Transverse colon (tissue), 4 donors: ENCODE results near the gene CHTF8. TPM values are rescaled to one million over a fixed set of nuclear protein-coding genes. Genes with fewer than 3 reads are reported as not detected.

ENCODE experiments used
- DNase-seq: peaks from one replicate; pipeline ENCODE4 v3.0.0-alpha.2; 2019
- H3K27ac ChIP-seq, 4 donors: fragments of 200-600 bp; sonication (generic); 2 replicates each; pipeline ENCODE4 v1.5.1; 2016 to 2018; ENCODE audit warnings: inconsistent platforms in 4 of 4
- H3K27me3 ChIP-seq: fragments of 200-600 bp; sonication (generic); 2 replicates; pipeline ENCODE4 v1.5.1; 2017; ENCODE audit warnings: inconsistent platforms
- H3K36me3 ChIP-seq, 4 donors: fragments of 200-600 bp; sonication (generic); 2 replicates each; pipeline ENCODE4 v1.5.1; 2017 to 2019; ENCODE audit warnings: inconsistent platforms in 4 of 4
- H3K4me1 ChIP-seq, 4 donors: fragments of 200-600 bp; sonication (generic); 2 replicates each; pipeline ENCODE4 v1.5.1; 2017 to 2020; ENCODE audit warnings: inconsistent platforms in 4 of 4
- H3K4me3 ChIP-seq, 4 donors: fragments of 200-600 bp; sonication (generic); 1 replicate in 1 of 4; 2 replicates in 3 of 4; pipeline versions ENCODE4 v1.5.1 to v1.6.1; 2017 to 2019; ENCODE audit warnings: inconsistent platforms in 4 of 4
- H3K9me3 ChIP-seq, 2 donors: fragments of 200-600 bp; sonication (generic); 2 replicates each; pipeline ENCODE4 v1.5.1; 2017 to 2019; ENCODE audit warnings: inconsistent platforms in 2 of 2
- CTCF ChIP-seq, 5 experiments: fragments of 200-600 bp in 3 of 5; fragments of 450-650 bp in 2 of 5; sonication (generic) in 3 of 5; IDR thresholded peaks; 1 replicate in 2 of 5; 2 replicates in 3 of 5; pipeline ENCODE4 v1.5.1; 2016 to 2017; ENCODE audit warnings: antibody characterized with exemption in 5 of 5, inconsistent platforms in 3 of 5, mild to moderate bottlenecking in 2 of 5, moderate library complexity in 1 of 5
- EP300 ChIP-seq: sonication (generic); formaldehyde crosslinking; IDR thresholded peaks from one replicate; pipeline ENCODE4 v1.6.1; 2017; ENCODE audit warnings: antibody characterized with exemption, low read depth
- POLR2A ChIP-seq: fragments of 450-650 bp; IDR thresholded peaks from one replicate; pipeline ENCODE4 v1.6.1; 2016; ENCODE audit warnings: antibody characterized with exemption, mild to moderate bottlenecking, moderate library complexity
- POLR2AphosphoS5 ChIP-seq, 3 donors: sonication (generic); formaldehyde crosslinking; IDR thresholded peaks; one replicate each; pipeline ENCODE4 v1.6.1; 2016; ENCODE audit warnings: antibody characterized with exemption in 3 of 3
- WGBS, 2 donors: methylation state at CpG; one replicate each; pipeline ENCODE4 v1.1.5; 2018; ENCODE audit warnings: low coverage in 1 of 2; 5-methylcytosine and 5-hydroxymethylcytosine counted together
- in situ Hi-C, 4 donors: fragments of 200-750 bp; cut with MboI; loops; one replicate each; pipeline versions ENCODE4 v1.15.0 to v1.15.1; 2017; ENCODE audit warnings: low sequenced_read_pairs in 3 of 4, low pct_ligation_motif_present in 1 of 4, low pct_unique_long_range_greater_than_20kb in 1 of 4
- intact Hi-C: fragments of 100-400 bp; cut with DNase I; formaldehyde crosslinking; loops from one replicate; pipeline ENCODE4 v1.15.1; 2023; ENCODE audit warnings: low total_unique reads
- total RNA-seq, 4 donors: library from RNA; depleted of rRNA; stranded (reverse); fragments of >200 nt; gene quantifications; one replicate each; pipeline ENCODE4 v1.1.0, GENCODE V29; 2016

Gene CHTF8
- total RNA-seq, 4 donors from 2014 or later = 49.2 to 207 (median 68.9) TPM

GRCh38 chr16:69084289-69084688, 48.1 kb downstream of the CHTF8 start:
- H3K4me3 ChIP-seq = no peak overlapping the region
- in situ Hi-C loops (loop anchor here in 1 of 4 donors (25.0 kb wide), 1 partner anchor 447 kb away; the partner anchor contains the start of gene CDH3), intact Hi-C loops (no loop called here)
- no peaks in the 10 kb centered on the region for H3K4me1 ChIP-seq
- no peaks in the 10 kb centered on the region for H3K27me3 ChIP-seq
- no peaks in the 10 kb centered on the region for H3K9me3 ChIP-seq
- no peak overlapping the region for H3K27ac ChIP-seq
- TF ChIP-seq POLR2AphosphoS5 (IDR thresholded peaks at IDR 0.05) (no peak), POLR2A (no peak), EP300 (no peak), CTCF (IDR thresholded peaks at IDR 0.05) (no peak)
- WGBS, 2 donors = 66 to 80% methylated on average over 1 to 2 of the region's 2 CpGs
- H3K36me3 ChIP-seq = no peaks in the 10 kb centered on the region
- no peak for DNase-seq

- no peak for TF ChIP-seq CTCF (IDR thresholded peaks at IDR 0.05)
- no peak for TF ChIP-seq POLR2AphosphoS5 (IDR thresholded peaks at IDR 0.05)
- no peak for TF ChIP-seq POLR2A
- no peak for TF ChIP-seq EP300
- in situ Hi-C loops = loop anchor here in 1 of 4 donors (25.0 kb wide), 1 partner anchor 446 kb away; the partner anchor contains the start of gene CDH3
- intact Hi-C loops = no loop called here
- Histone ChIP-seq H3K36me3 (no peaks in the 10 kb centered on the region), H3K4me1 (no peaks in the 10 kb centered on the region), H3K9me3 (no peaks in the 10 kb centered on the region), H3K4me3 (no peak overlapping the region), H3K27me3 (no peaks in the 10 kb centered on the region), H3K27ac (no peak overlapping the region)
- DNase-seq = no peak
- 89 to 96% methylated on average over 4 to 14 of the region's 16 CpGs for WGBS, 2 donors
Observed at GRCh38 chr16:69083306-69083941, 49.0 kb downstream of the CHTF8 start.

GRCh38 chr16:69079697-69080096, 52.7 kb downstream of the CHTF8 start:
- no peak overlapping the region for H3K4me3 ChIP-seq
- no peaks in the 10 kb centered on the region for H3K4me1 ChIP-seq
- no peak overlapping the region for H3K27ac ChIP-seq
- intact Hi-C loops (no loop called here), in situ Hi-C loops (loop anchor here in 1 of 4 donors (25.0 kb wide), 1 partner anchor 442 kb away; the partner anchor contains the start of gene CDH3)
- WGBS, 2 donors = 97 to 100% methylated on average over 2 of the region's 2 CpGs
- DNase-seq = no peak
- H3K9me3 ChIP-seq = no peaks in the 10 kb centered on the region
- H3K36me3 ChIP-seq = no peaks in the 10 kb centered on the region
- no peaks in the 10 kb centered on the region for H3K27me3 ChIP-seq
- TF ChIP-seq EP300 = no peak
- no peak for TF ChIP-seq POLR2A
- TF ChIP-seq CTCF (IDR thresholded peaks at IDR 0.05) = no peak
- TF ChIP-seq POLR2AphosphoS5 (IDR thresholded peaks at IDR 0.05) = no peak

DNA sequence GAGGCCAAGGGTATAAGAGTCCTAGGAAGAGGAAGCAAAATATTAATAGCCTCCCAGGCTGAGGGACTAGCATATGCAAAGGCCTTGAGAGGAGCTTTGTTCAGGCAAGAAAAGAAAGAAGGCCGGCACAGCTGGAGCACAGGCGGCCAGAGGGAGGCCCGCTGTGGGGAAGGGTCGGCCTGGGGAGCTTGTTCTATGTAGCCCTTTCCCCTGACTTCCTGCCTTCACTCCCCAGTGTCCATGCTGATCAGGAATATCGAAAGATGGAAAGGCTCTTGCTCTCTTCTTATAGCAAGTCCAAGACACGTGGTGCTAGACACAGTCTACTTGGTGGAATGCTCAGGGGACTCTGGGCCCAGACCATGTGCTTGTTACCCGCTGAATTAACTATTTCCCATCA, 54.3 kb downstream of the CHTF8 start:
- no peak overlapping the region for H3K4me3 ChIP-seq
- H3K9me3 ChIP-seq = no peaks in the 10 kb centered on the region
- H3K36me3 ChIP-seq = no peaks in the 10 kb centered on the region
- TF ChIP-seq CTCF (IDR thresholded peaks at IDR 0.05) = no peak
- no peak for TF ChIP-seq POLR2AphosphoS5 (IDR thresholded peaks at IDR 0.05)
- no peak for DNase-seq
- intact Hi-C loops (no loop called here), in situ Hi-C loops (loop anchor here in 1 of 4 donors (25.0 kb wide), 1 partner anchor 441 kb away; the partner anchor contains the start of gene CDH3)
- no peaks in the 10 kb centered on the region for H3K4me1 ChIP-seq
- H3K27ac ChIP-seq = no peak overlapping the region
- no peaks in the 10 kb centered on the region for H3K27me3 ChIP-seq
- 85 to 86% methylated on average over 5 to 7 of the region's 7 CpGs for WGBS, 2 donors
